Measurements from ENCODE around the gene ZBTB12. TPM values are rescaled to one million over a fixed set of nuclear protein-coding genes. Genes with fewer than 3 reads are reported as not detected.

ZBTB12 gene
- total and polyA plus RNA-seq, 10 of the 15 experiments (the other 5 are each of a cell fraction or from before 2014, with no cell fraction given), result 0.81 to 4.5 (median 1.7) TPM; not detected in 4

GRCh38 chr6:31927863-31928671 is 26.2 kb upstream of the ZBTB12 start:
- intact Hi-C loops (cut with micrococcal nuclease; ENCODE audit: unreplicated experiment) (no loop called here), in situ Hi-C loops (cut with MboI) (no loop called here)
- RAD21 ChIA-PET (ENCODE audit: unreplicated experiment), result no interaction called here
- H3K4me1 ChIP-seq (ENCODE audit: control insufficient read depth, insufficient read depth, low read length), result no peaks in the 10 kb centered on the region
- TF ChIP-seq TAF1 (IDR thresholded peaks at IDR 0.05; ENCODE audit: borderline replicate concordance, low read depth, low read length) (no peak), CREB1 (IDR thresholded peaks at IDR 0.05; ENCODE audit: low read depth) (no peak), RELB (IDR thresholded peaks at IDR 0.05; ENCODE audit: low read depth) (no peak), ESRRA (IDR thresholded peaks at IDR 0.05; ENCODE audit: low read length) (no peak), HCFC1 (IDR thresholded peaks at IDR 0.05; ENCODE audit: low read length) (no peak)
- H3K4me2 ChIP-seq (ENCODE audit: control insufficient read depth, insufficient read depth), result no peak overlapping the region
- peaks cover 1% of the 10 kb centered on the region; the same call in 1 of the 3 replicates for H3K9me3 ChIP-seq (replicated peaks; ENCODE audit: control insufficient read depth, insufficient read depth, low read length)
- H4K20me1 ChIP-seq (ENCODE audit: control insufficient read depth, insufficient read depth), result no peaks in the 10 kb centered on the region
- DNase-seq (ENCODE audit: low read depth, low spot score), result no peak
- CTCF ChIA-PET, result interaction anchor here (1.0 kb wide), 1 partner anchor 191 kb away, joined by 3 read pairs; no protein-coding TSS in a partner anchor
- FAIRE-seq, result no peak
- BruUV-seq (replicated peaks), result no TSS peak
- no peak overlapping the region for H2AFZ ChIP-seq (ENCODE audit: control insufficient read depth, low read depth, low read length)
- WGBS (ENCODE audit: insufficient coverage, insufficient replicate concordance, low lambda C conversion rate, missing lambda C conversion rate), result 26% methylated on average over 11 of the region's 11 CpGs
- H3K4me3 ChIP-seq, result no peak overlapping the region
- no peak overlapping the region for H3K9ac ChIP-seq (ENCODE audit: control insufficient read depth, insufficient read depth, low read length)
- no peak for ATAC-seq
- SMC1A ChIA-PET (ENCODE audit: uncharacterized antibody, unreplicated experiment), result no interaction called here
- no peak overlapping the region for H3K27ac ChIP-seq (ENCODE audit: control insufficient read depth, insufficient read depth)
- H3K79me2 ChIP-seq (ENCODE audit: control insufficient read depth, insufficient read depth, low read length), result no peaks in the 10 kb centered on the region
- POLR2A ChIA-PET, result no interaction called here
- no peaks in the 10 kb centered on the region for H3K36me3 ChIP-seq (ENCODE audit: control insufficient read depth in 2 of 2, insufficient read depth in 2 of 2, low read length in 1 of 2)
- H3K27me3 ChIP-seq (replicated peaks in 1 of 2; ENCODE audit: control insufficient read depth in 2 of 2, insufficient read depth in 2 of 2, low read length in 1 of 2), result no peaks in the 10 kb centered on the region

All from GM12878 (cell line).